Neural cell (in vitro differentiated cells): ENCODE measurements around the gene IFIT3. TPM values are rescaled to one million over a fixed set of nuclear protein-coding genes. Genes with fewer than 3 reads are reported as not detected.

Experiments
- H2AFZ ChIP-seq: fragments of 200-600, 300-800 bp; sonication (generic), shearing (Covaris generic); 2 replicates; pipeline ENCODE4 v1.6.0; 2014; ENCODE audit warnings: low read depth, mild to moderate bottlenecking, antibody characterized with exemption, low read length, moderate library complexity
- H3F3A ChIP-seq: fragments of 200-600 bp; shearing (Covaris generic); 2 replicates; pipeline ENCODE4 v1.6.1; 2016; ENCODE audit warnings: mild to moderate bottlenecking, moderate library complexity, mixed read lengths, antibody characterized with exemption, low read length; ENCODE audit not compliant: insufficient read depth, poor library complexity, severe bottlenecking
- H3K27ac ChIP-seq: fragments of 200-600, 300-800 bp; sonication (generic), shearing (Covaris generic); 2 replicates; pipeline ENCODE4 v1.5.1; 2014; ENCODE audit warnings: mild to moderate bottlenecking, low read length, moderate library complexity
- H3K27me3 ChIP-seq: fragments of 300-800, 200-600 bp; sonication (generic), shearing (Covaris generic); 2 replicates; pipeline ENCODE4 v1.6.0; 2014; ENCODE audit warnings: mild to moderate bottlenecking, low read depth, low read length, moderate library complexity; ENCODE audit not compliant: insufficient read depth
- H3K36me3 ChIP-seq: fragments of 300-800, 200-600 bp; sonication (generic), shearing (Covaris generic); 2 replicates; pipeline ENCODE4 v1.5.1; 2014; ENCODE audit warnings: mild to moderate bottlenecking, antibody characterized with exemption, low read length, moderate library complexity; ENCODE audit not compliant: insufficient read depth
- H3K4me2 ChIP-seq: fragments of 300-800, 200-600 bp; sonication (generic), shearing (Covaris generic); 2 replicates; pipeline ENCODE4 v1.6.0; 2014; ENCODE audit warnings: mild to moderate bottlenecking, low read length
- H3K4me3 ChIP-seq: fragments of 300-800, 200-600 bp; sonication (generic), shearing (Covaris generic); 2 replicates; pipeline ENCODE4 v1.5.1; 2014; ENCODE audit warnings: mild to moderate bottlenecking, low read length, moderate library complexity
- H3K79me2 ChIP-seq: fragments of 200-600 bp; shearing (Covaris generic); replicated peaks from 2 replicates; pipeline ENCODE4 v1.6.0; 2014; ENCODE audit warnings: mild to moderate bottlenecking, low read length, moderate library complexity; ENCODE audit not compliant: insufficient read depth
- H3K9ac ChIP-seq: fragments of 300-800, 200-600 bp; sonication (generic), shearing (Covaris generic); 2 replicates; pipeline ENCODE4 v1.6.1; 2016; ENCODE audit warnings: mild to moderate bottlenecking, low read length, mixed read lengths
- H3K9me2 ChIP-seq: fragments of 200-600 bp; shearing (Covaris generic); 2 replicates; pipeline ENCODE4 v1.6.1; 2016; ENCODE audit warnings: mild to moderate bottlenecking, low read length, mixed read lengths; ENCODE audit not compliant: insufficient read depth
- H3K9me3 ChIP-seq: fragments of 200-600, 300-800 bp; sonication (generic), shearing (Covaris generic); 2 replicates; pipeline ENCODE4 v1.6.1; 2016; ENCODE audit warnings: mild to moderate bottlenecking, mixed run types, low read length, moderate library complexity, mixed read lengths
- H4K20me1 ChIP-seq: fragments of 200-600 bp; shearing (Covaris generic); 2 replicates; pipeline ENCODE4 v1.6.1; 2016; ENCODE audit warnings: mild to moderate bottlenecking, mixed run types; ENCODE audit not compliant: insufficient read depth
- CTCF ChIP-seq: fragments of 450-650 bp; IDR thresholded peaks from 2 replicates; pipeline ENCODE4 v1.5.1; 2014; ENCODE audit warnings: antibody characterized with exemption, mild to moderate bottlenecking, moderate library complexity; ENCODE audit not compliant: poor library complexity, severe bottlenecking
- EP300 ChIP-seq: fragments of 450-650 bp; conservative IDR thresholded peaks from 2 replicates; pipeline ENCODE4 v1.6.1; 2014; ENCODE audit warnings: antibody characterized with exemption, mild to moderate bottlenecking, moderate library complexity; ENCODE audit not compliant: poor library complexity, severe bottlenecking
- EZH2 ChIP-seq: fragments of 200-600, 300-800 bp; shearing (Covaris generic), sonication (generic); IDR thresholded peaks from 2 replicates; pipeline ENCODE4 v1.6.1; 2014; ENCODE audit warnings: antibody characterized with exemption, low read length, borderline replicate concordance, mild to moderate bottlenecking; ENCODE audit not compliant: insufficient read depth, poor library complexity, severe bottlenecking
- MXI1 ChIP-seq: fragments of 450-650 bp; conservative IDR thresholded peaks from 2 replicates; pipeline ENCODE4 v1.6.1; 2014; ENCODE audit warnings: antibody characterized with exemption, mild to moderate bottlenecking; ENCODE audit not compliant: poor library complexity, severe bottlenecking
- POLR2AphosphoS5 ChIP-seq: IDR thresholded peaks from 2 replicates; pipeline ENCODE4 v1.6.1; 2012
- RAD21 ChIP-seq: fragments of 450-650 bp; conservative IDR thresholded peaks from 2 replicates; pipeline ENCODE4 v1.6.1; 2014; ENCODE audit warnings: antibody characterized with exemption, mild to moderate bottlenecking, moderate library complexity
- REST ChIP-seq: IDR thresholded peaks from 2 replicates; pipeline ENCODE4 v1.6.1; 2012; ENCODE audit warnings: borderline replicate concordance
- SMC3 ChIP-seq: fragments of 450-650 bp; conservative IDR thresholded peaks from 2 replicates; pipeline ENCODE4 v1.6.1; 2014; ENCODE audit warnings: antibody characterized with exemption, mild to moderate bottlenecking, moderate library complexity; ENCODE audit not compliant: poor library complexity
- TAF1 ChIP-seq: IDR thresholded peaks from 2 replicates; pipeline ENCODE4 v1.6.1; 2012; ENCODE audit warnings: low read depth
- polyA plus RNA-seq: library from polyadenylated mRNA; depleted of rRNA; stranded (reverse); fragments of >200 nt; gene quantifications from 2 replicates; pipeline ENCODE4 v1.2.3, GENCODE V29; 2014

Gene IFIT3
- polyA plus RNA-seq, 1 donor from 2014 or later = 0.24 TPM

- Histone ChIP-seq H3K9me2 (no peaks in the 10 kb centered on the region), H4K20me1 (no peaks in the 10 kb centered on the region), H3F3A (no peaks in the 10 kb centered on the region), H3K27ac (no peak overlapping the region), H3K36me3 (no peaks in the 10 kb centered on the region), H3K4me3 (no peak overlapping the region), H2AFZ (no peak overlapping the region), H3K79me2 (no peaks in the 10 kb centered on the region), H3K27me3 (no peaks in the 10 kb centered on the region), H3K4me2 (no peak overlapping the region), H3K9ac (no peak overlapping the region), H3K9me3 (no peaks in the 10 kb centered on the region)
- TF ChIP-seq TAF1 = no peak
- TF ChIP-seq SMC3 = no peak
- TF ChIP-seq EZH2 = no peak
- TF ChIP-seq RAD21 = no peak
- TF ChIP-seq POLR2AphosphoS5 = no peak
- no peak for TF ChIP-seq EP300
- no peak for TF ChIP-seq MXI1
- no peak for TF ChIP-seq CTCF
These were observed 22.9 kb upstream of the IFIT3 start for GRCh38 chr10:89304925-89305324.

- H3K9me3 ChIP-seq = no peaks in the 10 kb centered on the region
- H3K36me3 ChIP-seq = no peaks in the 10 kb centered on the region
- TF ChIP-seq CTCF (no peak), EP300 (no peak), TAF1 (no peak), POLR2AphosphoS5 (no peak), MXI1 (no peak), REST (no peak), EZH2 (no peak), SMC3 (no peak), RAD21 (no peak)
- no peak overlapping the region for H3K4me2 ChIP-seq
- no peaks in the 10 kb centered on the region for H4K20me1 ChIP-seq
- H3K27me3 ChIP-seq = no peaks in the 10 kb centered on the region
- H2AFZ ChIP-seq = no peak overlapping the region
- no peak overlapping the region for H3K27ac ChIP-seq
- H3K9me2 ChIP-seq = no peaks in the 10 kb centered on the region
- no peak overlapping the region for H3K4me3 ChIP-seq
- no peak overlapping the region for H3K9ac ChIP-seq
- H3K79me2 ChIP-seq = no peaks in the 10 kb centered on the region
- no peaks in the 10 kb centered on the region for H3F3A ChIP-seq
These were observed 21.9 kb upstream of the IFIT3 start for GRCh38 chr10:89305766-89306433.
